ENCODE results near the gene TACR1. TPM values are rescaled to one million over a fixed set of nuclear protein-coding genes. Genes with fewer than 3 reads are reported as not detected.

Gene TACR1
- total and polyA plus RNA-seq, 2 of the 8 experiments (the other 6 are each of a cell fraction or from before 2014, with no cell fraction given), result 0.09 to 0.37 TPM

DNA sequence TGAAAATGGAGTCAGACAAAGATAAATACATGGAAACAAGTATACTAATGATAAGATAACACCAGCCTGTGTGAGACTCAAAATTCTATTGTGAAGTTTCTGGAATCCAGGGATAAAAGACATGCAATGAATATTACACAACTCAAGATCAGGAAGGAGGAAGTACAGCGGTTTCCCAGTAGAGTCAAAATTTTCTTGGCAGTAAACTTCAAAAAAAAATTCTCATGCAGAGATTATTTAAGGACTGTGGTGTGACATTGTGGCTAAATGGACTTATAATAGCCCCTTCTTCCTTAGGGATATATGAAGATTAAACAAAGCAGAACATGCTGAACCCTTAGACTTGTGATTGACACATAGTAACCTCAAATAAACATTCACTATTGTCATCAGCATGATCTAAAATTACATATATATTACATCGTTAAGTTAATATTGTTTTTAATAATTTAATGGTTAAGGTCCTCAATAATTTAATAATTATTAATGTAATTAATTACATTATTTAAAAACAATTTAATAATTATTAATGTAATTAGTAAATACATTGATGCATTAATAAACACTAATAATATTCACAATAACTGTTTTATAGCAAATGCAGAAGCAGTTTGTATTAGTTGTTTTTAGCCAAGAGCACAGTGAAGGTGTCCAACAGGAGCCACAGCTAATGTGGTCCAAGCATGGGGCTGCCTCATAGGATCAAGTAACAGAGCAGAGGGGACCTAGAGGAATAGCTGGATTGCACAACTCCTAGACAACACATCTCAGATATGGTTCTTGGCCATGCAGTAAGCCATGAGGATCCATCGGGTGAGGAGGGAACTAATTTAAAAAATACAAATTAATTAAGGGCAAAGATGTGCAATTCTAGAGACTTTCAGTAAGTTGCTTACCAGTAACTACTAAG is 163.6 kb downstream of the TACR1 start:
- WGBS, 2 experiments (ENCODE audit: extremely low coverage in 1 of 2, insufficient coverage in 1 of 2, insufficient read length in 1 of 2, insufficient replicate concordance in 2 of 2, low coverage in 1 of 2, low lambda C conversion rate in 2 of 2, missing lambda C conversion rate in 1 of 2), result 87% methylated on average over 3 of the region's 3 CpGs; no CpG with 5 or more reads in 1 of the 2 experiments
- Histone ChIP-seq H2BK15ac (ENCODE audit: low read length) (no peak overlapping the region), H3K56ac (replicated peaks; ENCODE audit: insufficient read length, low read depth, low read length) (no peak overlapping the region), H2BK120ac (replicated peaks; ENCODE audit: low read depth, low read length) (no peak overlapping the region), H2AFZ (ENCODE audit: low read length) (no peak overlapping the region), H3K23ac (ENCODE audit: insufficient read length) (no peak overlapping the region), H3K4me2 (ENCODE audit: insufficient read depth in 1 of 2, low read depth in 2 of 2, low read length in 2 of 2) (no peak overlapping the region), H4K20me1 (replicated peaks in 1 of 2; ENCODE audit: control insufficient read depth in 1 of 2, insufficient read depth in 2 of 2, low read length in 2 of 2) (no peaks in the 10 kb centered on the region), H4K5ac (ENCODE audit: insufficient read length, low read depth, low read length) (no peak overlapping the region), H3K4ac (replicated peaks; ENCODE audit: insufficient read length, low read depth, low read length) (no peak overlapping the region), H2BK12ac (ENCODE audit: low read depth, low read length) (no peak overlapping the region), H2BK5ac (ENCODE audit: low read depth, low read length) (no peak overlapping the region), H3K4me3 (ENCODE audit: extremely low read depth in 1 of 4, insufficient read depth in 2 of 4, low read depth in 3 of 4, low read length in 4 of 4) (no peak overlapping the region), H3K36me3 (ENCODE audit: control insufficient read depth in 2 of 4, insufficient read depth in 4 of 4, low read length in 3 of 4) (no peaks in the 10 kb centered on the region), H3K14ac (ENCODE audit: insufficient read length) (no peak overlapping the region), H4K91ac (replicated peaks; ENCODE audit: insufficient read length, low read length) (no peak overlapping the region), H3K9me3 (ENCODE audit: insufficient read depth in 2 of 2, low read depth in 1 of 2, low read length in 1 of 2) (no peaks in the 10 kb centered on the region), H3K18ac (ENCODE audit: extremely low read depth, low read length) (no peak overlapping the region), H3K27ac (ENCODE audit: low read depth, low read length) (no peak overlapping the region), H3K4me1 (replicated peaks in 1 of 4; ENCODE audit: control insufficient read depth in 3 of 4, insufficient read depth in 4 of 4, low read length in 3 of 4) (no peaks in the 10 kb centered on the region), H3K27me3 (replicated peaks in 1 of 4; ENCODE audit: control insufficient read depth in 3 of 4, extremely low read depth in 1 of 4, insufficient read depth in 3 of 4, low read length in 3 of 4) (no peaks in the 10 kb centered on the region), H4K8ac (ENCODE audit: extremely low read depth, insufficient read depth, low read length) (no peak overlapping the region), H3K79me1 (ENCODE audit: low read depth, low read length) (no peaks in the 10 kb centered on the region), H3K23me2 (ENCODE audit: low read depth, low read length) (no peaks in the 10 kb centered on the region; the same call in 1 of the 2 replicates), H3K79me2 (ENCODE audit: control insufficient read depth in 1 of 2, insufficient read depth in 2 of 2, low read length in 2 of 2) (no peaks in the 10 kb centered on the region), H3K9ac (replicated peaks in 1 of 4; ENCODE audit: extremely low read depth in 1 of 4, low read depth in 3 of 4, low read length in 3 of 4) (no peak overlapping the region), H2BK20ac (ENCODE audit: low read length) (no peak overlapping the region), H2AK5ac (ENCODE audit: low read depth, low read length) (no peak overlapping the region)
- TF ChIP-seq JUN (IDR thresholded peaks at IDR 0.05; ENCODE audit: low read depth, low read length) (no peak), RFX5 (IDR thresholded peaks at IDR 0.05; ENCODE audit: borderline replicate concordance, low read depth, low read length) (no peak), SIX5 (IDR thresholded peaks at IDR 0.05; ENCODE audit: low read depth, low read length) (no peak), ASH2L (IDR thresholded peaks at IDR 0.05; ENCODE audit: low read length) (no peak), CEBPB (IDR thresholded peaks at IDR 0.05; ENCODE audit: low read depth, low read length) (no peak), KDM1A (IDR thresholded peaks at IDR 0.05; ENCODE audit: borderline replicate concordance, low read length) (no peak), RBBP5 (IDR thresholded peaks at IDR 0.05; ENCODE audit: borderline replicate concordance, low read depth, low read length) (no peak), SAP30 (IDR thresholded peaks at IDR 0.05; ENCODE audit: insufficient read depth, insufficient replicate concordance, low read length) (no peak), SIN3A (conservative IDR thresholded peaks at IDR 0.05 in 1 of 2, IDR thresholded peaks at IDR 0.05 in 1 of 2; ENCODE audit: low read depth in 1 of 2, low read length in 2 of 2) (no peak), HDAC2 (IDR thresholded peaks at IDR 0.05; ENCODE audit: borderline replicate concordance in 1 of 2, low read depth in 2 of 2, low read length in 2 of 2) (no peak)
- CTCF ChIA-PET (ENCODE audit: partially characterized antibody), result interaction anchor here (2.0 kb wide), 1 partner anchor 29 kb away, joined by 5 read pairs; no protein-coding TSS in a partner anchor
- DNase-seq (ENCODE audit: low read depth in 1 of 2, low spot score in 2 of 2), result no peak
- FAIRE-seq, result no peak
- POLR2A ChIA-PET (ENCODE audit: partially characterized antibody), result no interaction called here

Measured in H1 (cell line).